ENCODE measurements around the gene POU5F1. TPM values are rescaled to one million over a fixed set of nuclear protein-coding genes. Genes with fewer than 3 reads are reported as not detected.

The POU5F1 gene
- total RNA-seq, 4 donors from 2014 or later, result 1.0 TPM; not detected in 3

GRCh38 chr6:31179896-31180295 is 9.4 kb upstream of the POU5F1 start:
- DNase-seq, result no peak
- intact Hi-C loops (cut with DNase I), result no loop called here
- no peaks in the 10 kb centered on the region for H3K36me3 ChIP-seq
- no peaks in the 10 kb centered on the region for H3K27me3 ChIP-seq
- no peaks in the 10 kb centered on the region for H3K9me3 ChIP-seq
- no peaks in the 10 kb centered on the region for H3K4me1 ChIP-seq
- 92 to 99% methylated on average over 8 of the region's 8 CpGs for WGBS, 2 donors
- TF ChIP-seq POLR2A (IDR thresholded peaks at IDR 0.05) (no peak), CTCF (IDR thresholded peaks at IDR 0.05) (no peak)
- peak overlapping the region in 1 of 3 donors; percentile 51 for H3K4me3 ChIP-seq (replicated peaks in 1 of 3)
- no peak overlapping the region for H3K27ac ChIP-seq

GRCh38 chr6:31179042-31179386 is 8.5 kb upstream of the POU5F1 start:
- H3K4me1 ChIP-seq, result no peaks in the 10 kb centered on the region
- H3K4me3 ChIP-seq (replicated peaks in 1 of 3), result no peak overlapping the region
- TF ChIP-seq POLR2A (IDR thresholded peaks at IDR 0.05) (no peak), CTCF (IDR thresholded peaks at IDR 0.05) (no peak)
- intact Hi-C loops (cut with DNase I), result no loop called here
- no peak for DNase-seq
- H3K27ac ChIP-seq, result no peak overlapping the region
- H3K27me3 ChIP-seq, result no peaks in the 10 kb centered on the region
- 67 to 68% methylated on average over 4 of the region's 4 CpGs for WGBS, 2 donors
- H3K36me3 ChIP-seq, result no peaks in the 10 kb centered on the region
- H3K9me3 ChIP-seq, result no peaks in the 10 kb centered on the region

- no peak for TF ChIP-seq POLR2A (IDR thresholded peaks at IDR 0.05)
- TF ChIP-seq CTCF (IDR thresholded peaks at IDR 0.05), result no peak
- intact Hi-C loops (cut with DNase I), result no loop called here
- DNase-seq, result no peak
These were observed 7.9 kb upstream of the POU5F1 start for GRCh38 chr6:31178143-31179041.

GRCh38 chr6:31175971-31176370 is 5.5 kb upstream of the POU5F1 start:
- intact Hi-C loops (cut with DNase I), result no loop called here

More at GRCh38 chr6:31178143-31179041, 7.9 kb upstream of the POU5F1 start:
- Histone ChIP-seq H3K9me3 (no peaks in the 10 kb centered on the region), H3K4me1 (no peaks in the 10 kb centered on the region), H3K4me3 (replicated peaks in 1 of 3) (no peak overlapping the region), H3K27me3 (no peaks in the 10 kb centered on the region), H3K27ac (no peak overlapping the region), H3K36me3 (no peaks in the 10 kb centered on the region)
- WGBS, 2 donors, result 55 to 76% methylated on average over 8 of the region's 8 CpGs

More at GRCh38 chr6:31175971-31176370, 5.5 kb upstream of the POU5F1 start:
- H3K4me1 ChIP-seq, result no peaks in the 10 kb centered on the region
- TF ChIP-seq CTCF (IDR thresholded peaks at IDR 0.05) (no peak), POLR2A (IDR thresholded peaks at IDR 0.05) (no peak)
- H3K4me3 ChIP-seq (replicated peaks in 1 of 3), result no peak overlapping the region
- H3K36me3 ChIP-seq, result no peaks in the 10 kb centered on the region
- no peak for DNase-seq
- no peak overlapping the region for H3K27ac ChIP-seq
- H3K27me3 ChIP-seq, result no peaks in the 10 kb centered on the region
- WGBS, 2 donors, result 76 to 88% methylated on average over 3 of the region's 3 CpGs
- no peaks in the 10 kb centered on the region for H3K9me3 ChIP-seq
